HepG2 (cell line): Measurements from ENCODE around the gene RARA. TPM values are rescaled to one million over a fixed set of nuclear protein-coding genes. Genes with fewer than 3 reads are reported as not detected.
A peak's percentile ranks its signal among the peaks of the same experiment; 100 is the strongest.

Experiments
- ATAC-seq: fragments of 200-7000 bp; cut with Tn5 transposase; 3 replicates; pipeline ENCODE4 v1.9.1; 2020; ENCODE audit warnings: mild to moderate bottlenecking, moderate library complexity
- BruUV-seq: library from RNA; stranded (reverse); fragments of 400-500 nt; replicated peaks from 2 replicates; lab custom pipeline; 2021; lab: Mats Ljungman, UMichigan
- CTCF ChIA-PET: fragments of 300-600 bp; formaldehyde crosslinking; extraction: SDS; loops from one replicate; lab custom pipeline; 2021; ENCODE audit warnings: low total read pairs, inconsistent platforms, low intra/inter-chr PET ratio; lab: Yijun Ruan, JAX
- POLR2A ChIA-PET: fragments of 350-600 bp; sonication (Branson Sonifier 250); formaldehyde crosslinking; loops from one replicate; lab custom pipeline; 2020; ENCODE audit warnings: antibody characterized with exemption, inconsistent platforms; lab: Yijun Ruan, JAX
- DNase-seq: peaks from one replicate; pipeline ENCODE4 v3.0.0-alpha.2; 2015; ENCODE audit warnings: low spot score
- FAIRE-seq: peaks from 3 replicates; lab custom pipeline; 2011; peaks lifted over from hg19 to GRCh38; lab: Jason Lieb, UNC
- H2AFZ ChIP-seq: one replicate; pipeline ENCODE4 v1.6.1; 2011; ENCODE audit warnings: low read length, inconsistent platforms
- H3K27ac ChIP-seq: fragments of 300-600 bp; 3 replicates; pipeline ENCODE4 v1.8.0; 2011; ENCODE audit warnings: mixed run types, mild to moderate bottlenecking, mixed read lengths, low read length, inconsistent platforms; ENCODE audit not compliant: insufficient read depth; ENCODE audit errors: extremely low read length
- H3K27me3 ChIP-seq, 2 experiments: fragments of 200-600 bp in 1 of 2; 2 replicates in 1 of 2; 3 replicates in 1 of 2; pipeline versions ENCODE4 v1.6.0 to v1.8.0; 2011; ENCODE audit warnings: low read length in 2 of 2, mild to moderate bottlenecking in 2 of 2, moderate library complexity in 2 of 2, inconsistent platforms in 1 of 2; ENCODE audit not compliant: insufficient read depth in 2 of 2, control insufficient read depth in 1 of 2
- H3K36me3 ChIP-seq, 2 experiments: fragments of 200-600 bp in 1 of 2; replicated peaks in 1 of 2; 2 replicates in 1 of 2; 3 replicates in 1 of 2; pipeline versions ENCODE4 v1.5.1 to v1.8.0; 2011; ENCODE audit warnings: low read length in 2 of 2, inconsistent platforms in 1 of 2; ENCODE audit not compliant: insufficient read depth in 2 of 2, control insufficient read depth in 1 of 2
- H3K4me1 ChIP-seq: 2 replicates; pipeline ENCODE4 v1.5.1; 2012; ENCODE audit warnings: low read length, inconsistent platforms; ENCODE audit not compliant: insufficient read depth
- H3K4me2 ChIP-seq: 2 replicates; pipeline ENCODE4 v1.6.0; 2011; ENCODE audit warnings: low read depth, low read length, inconsistent platforms
- H3K4me3 ChIP-seq, 3 experiments: fragments of 200-600 bp in 1 of 3; sonication (generic), shearing (Covaris generic) in 1 of 3; replicated peaks in 1 of 3; 2 replicates each; pipeline ENCODE4 v1.5.1; 2011 to 2016; ENCODE audit warnings: low read length in 3 of 3, inconsistent platforms in 2 of 3, low read depth in 2 of 3, mild to moderate bottlenecking in 2 of 3, control low read depth in 1 of 3, mixed read lengths in 1 of 3; ENCODE audit not compliant: insufficient read depth in 1 of 3
- H3K79me2 ChIP-seq: one replicate; pipeline ENCODE4 v1.6.1; 2011; ENCODE audit warnings: low read length, inconsistent platforms; ENCODE audit not compliant: insufficient read depth
- H3K9ac ChIP-seq: 2 replicates; pipeline ENCODE4 v1.6.0; 2011; ENCODE audit warnings: mild to moderate bottlenecking, low read depth, low read length, inconsistent platforms; ENCODE audit not compliant: insufficient read depth
- H3K9me3 ChIP-seq: 2 replicates; pipeline ENCODE4 v1.5.1; 2012; ENCODE audit warnings: mild to moderate bottlenecking, low read length
- H4K20me1 ChIP-seq: 2 replicates; pipeline ENCODE4 v1.6.0; 2011; ENCODE audit warnings: inconsistent platforms, mild to moderate bottlenecking, low read length, moderate library complexity; ENCODE audit not compliant: insufficient read depth
- DMAP1 ChIP-seq: IDR thresholded peaks from 2 replicates; pipeline ENCODE4 v1.6.1; 2016
- IKZF4 ChIP-seq: sonication (generic); formaldehyde crosslinking; IDR thresholded peaks from 2 replicates; pipeline ENCODE4 v1.5.1; 2020; ENCODE audit warnings: borderline replicate concordance, mild to moderate bottlenecking, low read depth, missing genetic modification reagents; ENCODE audit errors: not compliant biosample characterization
- PHF8 ChIP-seq: sonication (generic); formaldehyde crosslinking; IDR thresholded peaks from 2 replicates; pipeline ENCODE4 v1.5.0; 2020; ENCODE audit warnings: missing genetic modification reagents
- SP2 ChIP-seq: sonication (generic); formaldehyde crosslinking; IDR thresholded peaks from 2 replicates; pipeline ENCODE4 v1.5.1; 2020; ENCODE audit warnings: mild to moderate bottlenecking, missing genetic modification reagents
- ZNF263 ChIP-seq: sonication (generic); formaldehyde crosslinking; IDR thresholded peaks from 2 replicates; pipeline ENCODE4 v1.4.0; 2020; ENCODE audit warnings: missing genetic modification reagents
- ZNF615 ChIP-seq: sonication (generic); formaldehyde crosslinking; IDR thresholded peaks from 2 replicates; pipeline ENCODE4 v1.5.0; 2020; ENCODE audit warnings: mild to moderate bottlenecking, missing genetic modification reagents, borderline replicate concordance
- ZNF841 ChIP-seq: sonication (generic); formaldehyde crosslinking; IDR thresholded peaks from 2 replicates; pipeline ENCODE4 v1.8.1; 2023; ENCODE audit warnings: missing genetic modification reagents, borderline replicate concordance
- WGBS: methylation state at CpG from one replicate; pipeline ENCODE4 v1.1.6; 2017; ENCODE audit warnings: low lambda C conversion rate; 5-methylcytosine and 5-hydroxymethylcytosine counted together
- in situ Hi-C: cut with HindIII; loops from 2 replicates; pipeline ENCODE4 v1.10.0; 2017; ENCODE audit warnings: low pct_unique_long_range_greater_than_20kb; ENCODE audit not compliant: extremely low pct_ligation_motif_present
- intact Hi-C: fragments of 100-400 bp; cut with micrococcal nuclease; formaldehyde crosslinking; loops from one replicate; pipeline ENCODE4 v1.10.0; 2022; ENCODE audit not compliant: unreplicated experiment
- polyA plus RNA-seq, 8 experiments: library from polyadenylated mRNA; depleted of rRNA in 3 of 8; stranded (reverse) in 7 of 8; unstranded in 1 of 8; fragments of >200 nt; fragmentation: Illumina TruSeq in 4 of 8; extraction: Trizol in 4 of 8; gene quantifications; 2 replicates each; pipeline versions ENCODE4 v1.2.1 to v1.2.3, GENCODE V29; 2011 to 2016; ENCODE audit warnings: low read depth in 4 of 8, missing spikeins in 1 of 8, mixed read lengths in 1 of 8; ENCODE audit not compliant: insufficient read depth in 1 of 8
- total RNA-seq, 5 experiments: library from RNA; depleted of rRNA; stranded (reverse); fragments of >200 nt; fragmentation: Illumina TruSeq; extraction: Trizol; gene quantifications; 2 replicates each; pipeline ENCODE4 v1.2.3, GENCODE V29; 2016; ENCODE audit warnings: low read depth in 1 of 5
- TF ChIP-seq, protein P1 (sequence below): sonication (generic); formaldehyde crosslinking; IDR thresholded peaks from 2 replicates; pipeline ENCODE4 v1.5.0; 2020; ENCODE audit warnings: mild to moderate bottlenecking, missing genetic modification reagents

The RARA gene
- total and polyA plus RNA-seq, 2 of the 13 experiments (the other 11 are each of a cell fraction or from before 2014, with no cell fraction given), result 6.4 to 8.6 TPM

DNA sequence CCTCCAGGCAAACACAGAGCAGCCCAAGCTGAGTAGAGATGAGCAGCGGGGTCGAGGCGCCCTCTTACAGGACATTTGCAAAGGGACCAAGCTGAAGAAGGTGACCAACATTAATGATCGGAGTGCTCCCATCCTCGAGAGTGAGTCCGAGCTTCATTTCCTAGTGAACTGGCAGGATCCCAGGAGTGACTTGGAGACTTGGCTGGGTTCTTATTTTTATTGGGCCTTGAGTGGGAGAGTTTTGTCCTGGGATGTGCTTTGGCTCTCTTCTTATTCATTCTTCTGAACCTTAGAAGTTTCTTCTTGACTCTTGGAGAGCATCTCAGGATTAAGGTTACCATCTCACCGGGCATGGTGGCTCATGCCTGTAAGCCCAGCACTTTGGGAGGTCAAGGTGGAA, 48.5 kb upstream of the RARA start:
- FAIRE-seq (no peak), DNase-seq (no peak), ATAC-seq (no peak)
- Histone ChIP-seq H3K36me3 (peaks cover 47 to 78% of the 10 kb centered on the region in 2 experiments), H3K79me2 (no peaks in the 10 kb centered on the region), H3K27me3 (no peaks in the 10 kb centered on the region), H3K4me1 (no peaks in the 10 kb centered on the region), H3K27ac (no peak overlapping the region), H3K9ac (no peak overlapping the region), H3K4me2 (no peak overlapping the region), H2AFZ (no peak overlapping the region), H3K4me3 (no peak overlapping the region), H3K9me3 (no peaks in the 10 kb centered on the region), H4K20me1 (no peaks in the 10 kb centered on the region)
- intact Hi-C loops, result no loop called here
- in situ Hi-C loops, result no loop called here
- 97% methylated on average over 7 of the region's 7 CpGs for WGBS
- CTCF ChIA-PET, result no interaction called here
- POLR2A ChIA-PET, result no interaction called here
- TF ChIP-seq ZNF263 (CRISPR knock-in tag) (0 out of 2 replicates have a peak, but pooled peaks have one; percentile 10), SP2 (CRISPR knock-in tag) (no peak)
- BruUV-seq, result no TSS peak

DNA sequence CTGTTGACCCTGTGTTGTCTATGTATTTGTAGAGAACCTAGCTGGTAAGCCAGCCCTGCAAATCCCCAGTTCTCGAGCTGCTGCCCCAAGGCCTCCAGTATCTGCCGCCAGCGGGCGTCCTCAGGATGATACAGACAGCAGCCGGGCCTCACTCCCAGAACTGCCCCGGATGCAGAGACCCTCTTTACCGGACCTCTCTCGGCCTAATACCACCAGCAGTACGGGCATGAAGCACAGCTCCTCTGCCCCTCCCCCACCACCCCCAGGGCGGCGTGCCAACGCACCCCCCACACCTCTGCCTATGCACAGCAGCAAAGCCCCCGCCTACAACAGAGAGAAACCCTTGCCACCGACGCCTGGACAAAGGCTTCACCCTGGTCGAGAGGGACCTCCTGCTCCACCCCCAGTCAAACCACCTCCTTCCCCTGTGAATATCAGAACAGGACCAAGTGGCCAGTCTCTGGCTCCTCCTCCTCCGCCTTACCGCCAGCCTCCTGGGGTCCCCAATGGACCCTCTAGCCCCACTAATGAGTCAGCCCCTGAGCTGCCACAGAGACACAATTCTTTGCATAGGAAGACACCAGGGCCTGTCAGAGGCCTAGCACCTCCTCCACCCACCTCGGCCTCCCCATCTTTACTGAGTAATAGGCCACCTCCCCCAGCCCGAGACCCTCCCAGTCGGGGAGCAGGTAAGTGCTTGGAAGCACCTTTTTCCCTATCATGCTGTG, 44.4 kb upstream of the RARA start:
- Histone ChIP-seq H3K9ac (no peak overlapping the region), H3K4me3 (no peak overlapping the region), H3K79me2 (no peaks in the 10 kb centered on the region), H3K36me3 (peaks cover 37 to 61% of the 10 kb centered on the region in 2 experiments), H3K27ac (no peak overlapping the region), H3K4me1 (peaks cover 15% of the 10 kb centered on the region), H4K20me1 (no peaks in the 10 kb centered on the region), H3K9me3 (no peaks in the 10 kb centered on the region), H3K27me3 (no peaks in the 10 kb centered on the region), H2AFZ (no peak overlapping the region), H3K4me2 (no peak overlapping the region)
- POLR2A ChIA-PET, result no interaction called here
- DNase-seq (no peak), ATAC-seq (no peak), FAIRE-seq (no peak)
- TF ChIP-seq IKZF4 (CRISPR knock-in tag) (no peak), ZNF841 (CRISPR knock-in tag) (no peak), ZNF615 (no peak), DMAP1 (CRISPR knock-in tag) (no peak), PHF8 (CRISPR knock-in tag) (no peak)
- TF ChIP-seq, protein P1, sequence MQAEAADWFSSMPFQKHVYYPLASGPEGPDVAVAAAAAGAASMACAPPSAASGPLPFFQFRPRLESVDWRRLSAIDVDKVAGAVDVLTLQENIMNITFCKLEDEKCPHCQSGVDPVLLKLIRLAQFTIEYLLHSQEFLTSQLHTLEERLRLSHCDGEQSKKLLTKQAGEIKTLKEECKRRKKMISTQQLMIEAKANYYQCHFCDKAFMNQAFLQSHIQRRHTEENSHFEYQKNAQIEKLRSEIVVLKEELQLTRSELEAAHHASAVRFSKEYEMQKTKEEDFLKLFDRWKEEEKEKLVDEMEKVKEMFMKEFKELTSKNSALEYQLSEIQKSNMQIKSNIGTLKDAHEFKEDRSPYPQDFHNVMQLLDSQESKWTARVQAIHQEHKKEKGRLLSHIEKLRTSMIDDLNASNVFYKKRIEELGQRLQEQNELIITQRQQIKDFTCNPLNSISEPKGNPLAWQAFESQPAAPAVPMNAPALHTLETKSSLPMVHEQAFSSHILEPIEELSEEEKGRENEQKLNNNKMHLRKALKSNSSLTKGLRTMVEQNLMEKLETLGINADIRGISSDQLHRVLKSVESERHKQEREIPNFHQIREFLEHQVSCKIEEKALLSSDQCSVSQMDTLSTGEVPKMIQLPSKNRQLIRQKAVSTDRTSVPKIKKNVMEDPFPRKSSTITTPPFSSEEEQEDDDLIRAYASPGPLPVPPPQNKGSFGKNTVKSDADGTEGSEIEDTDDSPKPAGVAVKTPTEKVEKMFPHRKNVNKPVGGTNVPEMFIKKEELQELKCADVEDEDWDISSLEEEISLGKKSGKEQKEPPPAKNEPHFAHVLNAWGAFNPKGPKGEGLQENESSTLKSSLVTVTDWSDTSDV (CRISPR knock-in tag), result no peak
- in situ Hi-C loops, result no loop called here
- intact Hi-C loops, result no loop called here
- WGBS, result 96% methylated on average over 19 of the region's 21 CpGs
- BruUV-seq, result no TSS peak
- CTCF ChIA-PET, result no interaction called here
